Measurements from ENCODE around the gene CPN2.

DNA sequence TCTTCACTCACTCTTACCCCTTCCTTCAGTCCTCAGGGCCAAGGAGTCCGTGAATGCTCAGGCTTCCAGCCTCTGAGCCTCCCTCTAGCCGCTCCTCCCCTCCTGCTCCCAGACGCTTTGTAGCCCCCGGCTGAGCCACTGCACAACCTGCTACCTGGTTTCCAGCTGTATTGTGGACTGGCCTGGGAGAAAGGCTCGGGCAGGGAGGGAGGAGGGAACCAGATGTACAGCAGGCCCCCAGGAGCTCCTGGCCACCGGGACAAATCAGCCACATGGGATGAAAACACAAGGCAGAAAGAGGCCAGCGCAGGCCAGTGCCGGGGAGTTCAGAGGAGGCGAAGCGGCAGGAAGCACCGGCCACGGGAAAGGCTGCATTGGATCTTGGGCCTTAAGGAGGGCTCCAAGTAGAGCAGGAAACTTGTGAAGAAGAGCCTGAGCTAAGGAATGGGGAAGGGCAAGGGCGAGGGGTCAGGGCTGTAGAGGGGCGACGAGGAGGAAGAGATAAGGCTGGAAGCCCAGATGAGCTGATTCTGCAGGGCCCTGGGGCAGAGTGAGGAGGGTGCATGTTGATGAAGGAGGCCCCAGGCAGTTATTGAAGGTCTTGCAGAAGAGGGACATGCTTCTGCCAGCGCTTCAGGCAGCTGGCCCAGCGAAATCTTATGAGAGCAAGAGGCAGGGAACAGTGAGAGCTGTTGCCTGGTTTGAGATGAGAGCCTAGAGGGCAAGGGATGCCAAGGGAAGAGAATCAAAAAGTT, 14.3 kb downstream of the CPN2 start:
- no peak for TF ChIP-seq TAF1 (IDR thresholded peaks at IDR 0.05; ENCODE audit: borderline replicate concordance, insufficient read depth, low read length)
- TF ChIP-seq, protein P1, sequence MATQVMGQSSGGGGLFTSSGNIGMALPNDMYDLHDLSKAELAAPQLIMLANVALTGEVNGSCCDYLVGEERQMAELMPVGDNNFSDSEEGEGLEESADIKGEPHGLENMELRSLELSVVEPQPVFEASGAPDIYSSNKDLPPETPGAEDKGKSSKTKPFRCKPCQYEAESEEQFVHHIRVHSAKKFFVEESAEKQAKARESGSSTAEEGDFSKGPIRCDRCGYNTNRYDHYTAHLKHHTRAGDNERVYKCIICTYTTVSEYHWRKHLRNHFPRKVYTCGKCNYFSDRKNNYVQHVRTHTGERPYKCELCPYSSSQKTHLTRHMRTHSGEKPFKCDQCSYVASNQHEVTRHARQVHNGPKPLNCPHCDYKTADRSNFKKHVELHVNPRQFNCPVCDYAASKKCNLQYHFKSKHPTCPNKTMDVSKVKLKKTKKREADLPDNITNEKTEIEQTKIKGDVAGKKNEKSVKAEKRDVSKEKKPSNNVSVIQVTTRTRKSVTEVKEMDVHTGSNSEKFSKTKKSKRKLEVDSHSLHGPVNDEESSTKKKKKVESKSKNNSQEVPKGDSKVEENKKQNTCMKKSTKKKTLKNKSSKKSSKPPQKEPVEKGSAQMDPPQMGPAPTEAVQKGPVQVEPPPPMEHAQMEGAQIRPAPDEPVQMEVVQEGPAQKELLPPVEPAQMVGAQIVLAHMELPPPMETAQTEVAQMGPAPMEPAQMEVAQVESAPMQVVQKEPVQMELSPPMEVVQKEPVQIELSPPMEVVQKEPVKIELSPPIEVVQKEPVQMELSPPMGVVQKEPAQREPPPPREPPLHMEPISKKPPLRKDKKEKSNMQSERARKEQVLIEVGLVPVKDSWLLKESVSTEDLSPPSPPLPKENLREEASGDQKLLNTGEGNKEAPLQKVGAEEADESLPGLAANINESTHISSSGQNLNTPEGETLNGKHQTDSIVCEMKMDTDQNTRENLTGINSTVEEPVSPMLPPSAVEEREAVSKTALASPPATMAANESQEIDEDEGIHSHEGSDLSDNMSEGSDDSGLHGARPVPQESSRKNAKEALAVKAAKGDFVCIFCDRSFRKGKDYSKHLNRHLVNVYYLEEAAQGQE (IDR thresholded peaks at IDR 0.05; ENCODE audit: insufficient read depth in 1 of 2, low read depth in 2 of 2, low read length in 2 of 2), result no peak
- no peak for TF ChIP-seq POLR2AphosphoS5 (IDR thresholded peaks at IDR 0.05; ENCODE audit: low read depth, low read length)

All from PFSK-1 (cell line).